22Rv1 (cell line): ENCODE results near the gene CHST13.

Source experiments
- CTCF ChIP-seq: fragments of 450-650 bp; IDR thresholded peaks from 2 replicates; pipeline ENCODE4 v1.5.1; 2017; ENCODE audit warnings: mild to moderate bottlenecking
- ZFX ChIP-seq: fragments of 450-650 bp; IDR thresholded peaks from 2 replicates; pipeline ENCODE4 v1.6.1; 2017; ENCODE audit warnings: antibody characterized with exemption, borderline replicate concordance

- no peak for TF ChIP-seq CTCF
- TF ChIP-seq ZFX, result no peak
Observed at GRCh38 chr3:126494970-126495230, 29.1 kb upstream of the CHST13 start.
